ENCODE measurements around the gene KIAA1958.
"Not testable (repeated sequence)": the region's sequence is repeated elsewhere in the genome, so short reads cannot be mapped to it uniquely, and the experiment has no call there.

The KIAA1958 gene

GRCh38 chr9:112489039-112489546, 2.5 kb downstream of the KIAA1958 start:
- peak; percentile 70 for DNase-seq (ENCODE audit: low spot score)

GRCh38 chr9:112489876-112490666, 3.4 kb downstream of the KIAA1958 start:
- no peak for DNase-seq (ENCODE audit: low spot score)

GRCh38 chr9:112493393-112494137, 6.9 kb downstream of the KIAA1958 start:
- no peak for DNase-seq (ENCODE audit: low spot score)

GRCh38 chr9:112494153-112494552, 7.5 kb downstream of the KIAA1958 start:
- DNase-seq (ENCODE audit: low spot score) = no peak

- no peak for DNase-seq (ENCODE audit: low spot score)
Observed at GRCh38 chr9:112495614-112496013, 9.0 kb downstream of the KIAA1958 start.

- no peak for DNase-seq (ENCODE audit: low spot score)
Observed at GRCh38 chr9:112496074-112496722, 9.6 kb downstream of the KIAA1958 start.

GRCh38 chr9:112500842-112501241, 14.2 kb downstream of the KIAA1958 start:
- no peak for DNase-seq (ENCODE audit: low spot score)

GRCh38 chr9:112501287-112501686, 14.7 kb downstream of the KIAA1958 start:
- DNase-seq (ENCODE audit: low spot score) = no peak

GRCh38 chr9:112502175-112502946, 15.7 kb downstream of the KIAA1958 start:
- no peak for DNase-seq (ENCODE audit: low spot score)

GRCh38 chr9:112503170-112503569, 16.5 kb downstream of the KIAA1958 start:
- no peak for DNase-seq (ENCODE audit: low spot score)

GRCh38 chr9:112505086-112505485, 18.5 kb downstream of the KIAA1958 start:
- no peak for DNase-seq (ENCODE audit: low spot score)

GRCh38 chr9:112505607-112506006, 19.0 kb downstream of the KIAA1958 start:
- peak; percentile 63 for DNase-seq (ENCODE audit: low spot score)

- DNase-seq (ENCODE audit: low spot score) = no peak
Observed at GRCh38 chr9:112506571-112506970, 19.9 kb downstream of the KIAA1958 start.

- DNase-seq (ENCODE audit: low spot score) = no peak
Observed at GRCh38 chr9:112507001-112507680, 20.5 kb downstream of the KIAA1958 start.

- DNase-seq (ENCODE audit: low spot score) = no peak
Observed at GRCh38 chr9:112508377-112508776, 21.8 kb downstream of the KIAA1958 start.

GRCh38 chr9:112512377-112512776, 25.8 kb downstream of the KIAA1958 start:
- not testable (repeated sequence) for DNase-seq (ENCODE audit: low spot score)

GRCh38 chr9:112516769-112517168, 30.1 kb downstream of the KIAA1958 start:
- DNase-seq (ENCODE audit: low spot score) = no peak

- no peak for DNase-seq (ENCODE audit: low spot score)
Observed at GRCh38 chr9:112520069-112520468, 33.4 kb downstream of the KIAA1958 start.

- no peak for DNase-seq (ENCODE audit: low spot score)
Observed at GRCh38 chr9:112520656-112521055, 34.0 kb downstream of the KIAA1958 start.

GRCh38 chr9:112526973-112527372, 40.3 kb downstream of the KIAA1958 start:
- no peak for DNase-seq (ENCODE audit: low spot score)

- no peak for DNase-seq (ENCODE audit: low spot score)
Observed at GRCh38 chr9:112527959-112528358, 41.3 kb downstream of the KIAA1958 start.

Data from HuH-7 (cell line).